Measurements from ENCODE around the gene NCK2.

DNA sequence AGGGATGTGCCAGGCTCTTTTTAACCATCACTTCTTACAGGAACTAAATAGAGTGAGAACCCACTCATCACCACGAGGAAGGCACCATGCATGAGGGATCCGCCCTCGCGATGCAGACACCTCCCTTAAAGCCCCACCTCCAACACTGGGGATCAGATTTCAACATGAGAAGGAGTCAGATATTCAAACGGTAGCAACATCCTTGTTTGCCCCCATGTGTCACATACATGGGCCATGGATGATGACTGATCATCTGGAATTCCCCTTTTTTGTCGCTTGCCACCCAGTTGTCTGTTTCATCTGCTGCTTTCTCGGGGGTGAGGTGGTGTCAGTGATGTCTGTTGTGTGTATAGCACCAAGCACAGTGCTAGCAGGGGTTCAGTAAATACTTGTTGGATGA is 57.9 kb downstream of the NCK2 start:
- no peak for TF ChIP-seq SMC3 (IDR thresholded peaks at IDR 0.05; ENCODE audit: low read depth, low read length)
- TF ChIP-seq, protein P1, sequence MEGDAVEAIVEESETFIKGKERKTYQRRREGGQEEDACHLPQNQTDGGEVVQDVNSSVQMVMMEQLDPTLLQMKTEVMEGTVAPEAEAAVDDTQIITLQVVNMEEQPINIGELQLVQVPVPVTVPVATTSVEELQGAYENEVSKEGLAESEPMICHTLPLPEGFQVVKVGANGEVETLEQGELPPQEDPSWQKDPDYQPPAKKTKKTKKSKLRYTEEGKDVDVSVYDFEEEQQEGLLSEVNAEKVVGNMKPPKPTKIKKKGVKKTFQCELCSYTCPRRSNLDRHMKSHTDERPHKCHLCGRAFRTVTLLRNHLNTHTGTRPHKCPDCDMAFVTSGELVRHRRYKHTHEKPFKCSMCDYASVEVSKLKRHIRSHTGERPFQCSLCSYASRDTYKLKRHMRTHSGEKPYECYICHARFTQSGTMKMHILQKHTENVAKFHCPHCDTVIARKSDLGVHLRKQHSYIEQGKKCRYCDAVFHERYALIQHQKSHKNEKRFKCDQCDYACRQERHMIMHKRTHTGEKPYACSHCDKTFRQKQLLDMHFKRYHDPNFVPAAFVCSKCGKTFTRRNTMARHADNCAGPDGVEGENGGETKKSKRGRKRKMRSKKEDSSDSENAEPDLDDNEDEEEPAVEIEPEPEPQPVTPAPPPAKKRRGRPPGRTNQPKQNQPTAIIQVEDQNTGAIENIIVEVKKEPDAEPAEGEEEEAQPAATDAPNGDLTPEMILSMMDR (conservative IDR thresholded peaks at IDR 0.05; ENCODE audit: low read depth, low read length): no peak
- no peak for TF ChIP-seq POLR2A (IDR thresholded peaks at IDR 0.05; ENCODE audit: low read depth, low read length)
- TF ChIP-seq MAFK (IDR thresholded peaks at IDR 0.05; ENCODE audit: low read depth, low read length): no peak
- TF ChIP-seq BHLHE40 (IDR thresholded peaks at IDR 0.05; ENCODE audit: low read depth, low read length): no peak
- no peak for TF ChIP-seq CEBPB (IDR thresholded peaks at IDR 0.05; ENCODE audit: low read depth, low read length)
- TF ChIP-seq RFX5 (IDR thresholded peaks at IDR 0.05; ENCODE audit: low read depth, low read length): no peak
- TF ChIP-seq MAZ (IDR thresholded peaks at IDR 0.05; ENCODE audit: borderline replicate concordance, low read depth, low read length): no peak
- no peak for TF ChIP-seq RAD21 (IDR thresholded peaks at IDR 0.05; ENCODE audit: low read length)

Data from IMR-90 (cell line).